IPS-NIHi7 (cell line): ENCODE results near the gene WDR4.
"Not testable (repeated sequence)": the region's sequence is repeated elsewhere in the genome, so short reads cannot be mapped to it uniquely, and the experiment has no call there.

Experiments
- DNase-seq: peaks from one replicate; pipeline ENCODE4 v3.0.0; 2012; ENCODE audit warnings: mixed read lengths; ENCODE audit errors: extremely low spot score

The WDR4 gene

GRCh38 chr21:42878993-42879787 lies at the start of gene WDR4:
WDR4 (minus strand) TSS chr21:42879539; CDS start chr21:42879495, 44 bp downstream.
- DNase-seq: peak; percentile 99

DNA sequence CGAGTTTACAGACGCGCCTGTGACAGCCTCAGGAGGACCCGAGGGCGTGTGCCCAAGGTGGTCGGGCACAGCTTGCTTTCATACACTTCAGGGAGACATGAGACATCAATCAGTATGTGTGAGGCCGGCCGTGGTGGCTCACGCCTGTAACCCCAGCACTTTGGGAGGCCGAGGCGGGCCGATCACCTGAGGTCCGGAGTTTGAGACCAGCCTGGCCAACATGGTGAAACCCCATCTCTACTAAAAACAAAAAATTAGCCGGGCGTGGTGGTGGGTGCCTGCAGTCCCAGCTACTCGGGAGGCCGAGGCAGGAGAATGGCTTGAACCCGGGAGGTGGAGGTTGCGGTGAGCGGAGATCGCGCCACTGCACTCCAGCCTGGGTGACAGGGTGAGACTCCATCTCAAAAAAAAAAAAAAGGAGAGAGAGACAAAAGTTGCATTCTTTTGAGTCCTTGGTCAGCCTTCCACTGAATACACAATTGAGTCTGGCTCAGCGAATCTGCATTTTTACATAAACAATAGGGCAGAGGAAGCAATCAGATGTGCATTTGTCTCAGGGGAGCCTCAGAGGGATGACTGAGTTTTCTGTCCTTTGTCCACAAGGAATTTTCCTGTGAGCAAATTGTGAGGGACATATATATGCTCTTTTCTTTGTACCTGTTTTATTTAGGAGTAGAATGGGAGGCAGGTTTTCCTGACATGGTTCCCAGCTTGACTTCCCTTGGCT lies 48.3 kb upstream of the WDR4 start:
- DNase-seq: not testable (repeated sequence)

GRCh38 chr21:42925114-42925926 lies 46.0 kb upstream of the WDR4 start, which contains the start of gene ERVH48-1:
ERVH48-1 (minus strand) TSS chr21:42925630; CDS start chr21:42919006, 6,624 bp downstream.
- DNase-seq: peak; percentile 26

- no peak for DNase-seq
These were observed 45.1 kb upstream of the WDR4 start for GRCh38 chr21:42924433-42924751.

GRCh38 chr21:42923553-42924432 lies 44.5 kb upstream of the WDR4 start:
- DNase-seq: peak; percentile 89

GRCh38 chr21:42922918-42923317 lies 43.6 kb upstream of the WDR4 start:
- DNase-seq: no peak

- DNase-seq: no peak
These were observed 42.6 kb upstream of the WDR4 start for GRCh38 chr21:42921927-42922326.

DNA sequence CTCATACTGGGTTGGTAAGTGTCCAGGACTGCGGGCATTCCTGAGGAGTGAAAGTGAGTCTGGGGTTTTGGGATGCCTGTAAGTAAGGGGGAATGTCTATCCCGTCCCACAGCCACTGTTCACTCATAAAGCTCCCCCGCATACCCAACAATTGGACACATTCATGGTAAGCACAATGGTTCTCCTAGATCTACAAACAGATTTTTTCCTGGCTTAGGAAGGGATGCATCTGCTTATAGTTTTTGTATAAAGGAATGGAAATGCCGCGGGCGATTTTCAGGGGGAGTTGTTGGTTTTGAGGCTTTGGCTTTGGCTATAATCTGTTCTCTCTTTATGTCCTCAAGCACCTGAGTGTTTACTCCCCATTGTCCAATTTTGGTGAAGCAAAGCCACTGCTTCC lies 39.0 kb upstream of the WDR4 start:
- no peak for DNase-seq

DNA sequence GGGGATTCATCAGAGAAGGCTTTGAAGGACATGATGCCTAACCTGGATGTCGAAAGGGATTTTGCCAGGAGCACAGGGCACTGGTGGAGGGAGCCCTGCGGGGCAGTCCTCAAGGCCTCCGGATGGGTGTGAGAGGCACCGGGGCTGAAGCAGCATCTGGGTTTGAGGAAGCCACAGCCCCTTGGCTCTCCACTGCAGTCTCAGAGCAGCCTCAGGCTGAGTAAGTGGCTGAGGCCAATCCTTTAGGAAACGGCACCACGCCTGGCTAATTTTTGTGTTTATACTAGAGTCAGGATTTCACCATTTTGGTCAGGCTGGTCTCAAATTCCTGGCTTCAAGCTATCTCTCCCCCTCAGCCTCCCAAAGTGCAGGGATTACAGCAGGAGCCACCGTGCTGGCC lies 34.1 kb upstream of the WDR4 start:
- DNase-seq: no peak

DNA sequence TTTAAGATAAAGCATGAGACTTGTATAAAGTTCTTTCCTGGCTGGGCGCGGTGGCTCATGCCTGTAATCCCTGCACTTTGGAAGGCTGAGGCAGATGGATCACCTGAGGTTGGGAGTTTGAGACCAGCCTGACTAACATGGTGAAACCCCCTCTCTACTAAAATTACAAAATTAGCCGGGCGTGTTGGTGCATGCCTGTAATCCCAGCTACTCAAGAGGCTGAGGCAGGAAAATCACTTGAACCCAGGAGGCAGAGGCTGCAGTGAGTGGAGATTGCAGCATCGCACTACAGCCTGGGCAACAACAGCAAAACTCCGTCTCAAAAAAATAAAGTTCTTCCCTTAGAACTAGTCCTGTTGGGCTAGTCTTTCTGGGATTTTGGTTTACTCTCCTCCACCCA lies 32.6 kb upstream of the WDR4 start:
- not testable (repeated sequence) for DNase-seq

DNA sequence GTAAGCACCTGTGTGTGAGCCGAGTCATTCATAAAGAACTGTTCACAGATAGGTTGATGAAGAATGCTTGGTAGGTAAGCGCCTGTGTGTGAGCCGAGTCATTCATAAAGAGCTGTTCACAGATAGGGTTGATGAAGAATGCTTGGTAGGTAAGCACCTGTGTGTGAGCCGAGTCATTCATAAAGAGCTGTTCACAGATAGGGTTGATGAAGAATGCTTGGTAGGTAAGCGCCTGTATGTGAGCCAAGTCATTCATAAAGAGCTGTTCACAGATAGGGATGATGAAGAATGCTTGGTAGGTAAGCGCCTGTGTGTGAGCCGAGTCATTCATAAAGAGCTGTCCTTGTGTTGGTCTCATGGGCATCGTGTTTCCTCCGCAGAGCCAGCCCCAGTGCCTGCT lies 29.1 kb upstream of the WDR4 start:
- not testable (repeated sequence) for DNase-seq

DNA sequence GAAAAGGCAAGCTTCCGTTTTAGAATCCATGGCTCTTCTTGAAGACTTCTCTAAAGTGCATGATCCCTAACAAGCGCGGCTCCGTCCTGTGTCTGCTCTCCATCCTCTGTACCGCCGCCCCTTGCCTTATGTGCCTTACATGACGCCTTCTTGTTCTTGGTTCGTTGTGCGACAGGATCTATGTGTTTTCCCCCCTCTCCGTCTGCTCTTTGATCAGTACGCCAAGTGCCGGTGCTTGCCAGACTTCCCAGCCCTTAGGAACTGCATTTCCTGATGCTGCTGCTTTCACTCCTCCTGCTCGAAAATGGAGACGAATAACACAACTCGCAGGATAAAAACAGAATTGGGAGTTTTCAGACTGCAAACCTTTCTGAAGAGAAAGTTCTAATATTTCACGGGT lies 26.9 kb upstream of the WDR4 start:
- DNase-seq: no peak

DNA sequence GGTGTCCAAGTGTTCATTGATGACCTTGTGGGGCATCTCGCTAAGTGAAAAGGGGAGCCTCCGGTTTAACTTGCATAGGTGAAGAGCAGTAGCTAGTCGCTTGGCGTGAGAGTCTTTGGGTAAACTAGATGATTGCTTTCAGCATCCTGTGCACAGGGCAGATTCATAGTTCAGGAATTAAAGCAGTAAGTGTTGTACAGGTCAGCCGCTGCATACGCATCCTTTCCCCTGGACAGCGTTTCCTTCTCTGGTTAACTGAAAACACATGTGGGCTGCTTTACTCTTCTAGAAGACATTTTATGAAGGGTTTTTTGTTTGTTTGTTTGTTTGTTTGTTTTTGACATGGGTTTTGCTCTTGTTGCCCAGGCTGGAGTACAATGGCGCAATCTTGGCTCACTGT lies 25.9 kb upstream of the WDR4 start:
- no peak for DNase-seq

DNA sequence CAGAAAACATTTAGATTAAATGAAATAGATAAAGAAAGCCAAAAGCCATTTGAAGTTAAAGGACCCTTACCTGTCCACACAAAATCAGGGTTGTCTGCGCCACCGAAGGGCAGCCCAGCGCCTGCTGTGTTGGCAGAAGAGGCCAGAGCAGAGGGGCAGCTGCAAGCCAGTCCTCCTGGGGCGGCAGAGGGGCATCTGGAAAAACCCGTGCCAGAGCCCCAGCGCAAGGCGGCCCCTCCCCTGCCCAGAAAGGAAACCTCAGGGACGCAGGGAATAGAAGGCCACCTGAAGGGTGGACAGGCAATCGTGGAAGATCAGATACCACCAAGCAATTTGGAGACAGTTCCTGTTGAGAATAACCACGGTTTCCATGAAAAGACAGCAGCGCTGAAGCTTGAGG lies 24.5 kb upstream of the WDR4 start:
- DNase-seq: no peak

GRCh38 chr21:42900446-42900845 lies 21.1 kb upstream of the WDR4 start:
- DNase-seq: no peak

GRCh38 chr21:42892931-42893755 lies 13.8 kb upstream of the WDR4 start, which contains the start of gene NDUFV3:
NDUFV3 (plus strand) TSS chr21:42893309; CDS start chr21:42893334, 25 bp downstream.
- DNase-seq: peak; percentile 98

DNA sequence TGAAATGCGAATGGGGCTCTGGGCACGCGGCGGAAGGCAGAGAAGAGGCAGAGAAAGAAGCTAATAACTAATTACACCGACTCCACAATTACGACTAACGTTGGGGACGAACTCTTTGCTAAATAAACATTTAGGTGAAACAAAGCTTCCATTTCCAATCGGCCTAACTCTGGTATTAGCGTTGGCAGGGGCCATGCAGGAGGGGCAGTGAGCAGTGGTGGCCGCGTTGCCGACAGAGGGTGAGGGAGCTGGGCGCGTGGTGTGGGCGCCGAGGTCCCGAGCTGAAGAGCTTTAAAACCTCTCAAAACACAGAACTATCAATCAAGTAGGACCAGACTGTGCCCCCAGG lies 13.2 kb upstream of the WDR4 start:
- peak; percentile 26 for DNase-seq

DNA sequence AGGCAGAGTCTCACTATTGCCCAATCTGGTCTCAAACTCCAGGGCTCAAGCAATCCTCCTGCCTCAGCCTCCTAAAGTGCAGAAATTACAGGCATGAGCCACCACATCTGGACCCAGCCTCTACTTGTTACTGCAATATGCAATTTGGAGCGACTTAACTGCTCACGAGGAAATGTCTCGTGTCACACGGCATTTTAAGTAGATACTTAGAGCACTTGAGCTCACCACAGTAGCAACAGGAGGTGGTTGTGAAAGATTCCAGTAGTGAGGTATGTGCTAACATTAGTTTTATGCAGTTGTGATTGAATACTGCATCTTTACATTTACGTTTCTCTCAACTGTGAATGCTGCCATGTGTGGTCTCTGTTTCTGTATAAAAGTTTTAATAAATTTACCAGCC lies 8.0 kb upstream of the WDR4 start:
- DNase-seq: no peak

DNA sequence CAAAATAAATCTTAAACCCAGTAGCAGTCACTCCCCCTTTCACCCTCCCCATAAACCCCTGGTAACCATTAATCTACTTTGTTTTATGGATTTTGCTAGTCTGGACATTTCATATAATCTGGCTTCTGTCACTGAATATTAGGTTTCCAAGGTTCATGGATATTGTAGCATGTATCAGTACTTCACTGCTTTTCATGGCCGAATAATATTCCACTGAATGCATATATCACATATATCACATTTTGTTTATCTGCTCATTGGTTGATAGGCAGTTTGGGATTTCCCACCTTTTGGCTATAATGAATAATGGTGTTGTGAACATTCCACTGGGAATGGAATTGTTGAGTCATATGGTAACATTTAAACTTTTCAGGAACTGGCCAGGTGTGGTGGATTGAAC lies 4.6 kb upstream of the WDR4 start:
- DNase-seq: no peak

DNA sequence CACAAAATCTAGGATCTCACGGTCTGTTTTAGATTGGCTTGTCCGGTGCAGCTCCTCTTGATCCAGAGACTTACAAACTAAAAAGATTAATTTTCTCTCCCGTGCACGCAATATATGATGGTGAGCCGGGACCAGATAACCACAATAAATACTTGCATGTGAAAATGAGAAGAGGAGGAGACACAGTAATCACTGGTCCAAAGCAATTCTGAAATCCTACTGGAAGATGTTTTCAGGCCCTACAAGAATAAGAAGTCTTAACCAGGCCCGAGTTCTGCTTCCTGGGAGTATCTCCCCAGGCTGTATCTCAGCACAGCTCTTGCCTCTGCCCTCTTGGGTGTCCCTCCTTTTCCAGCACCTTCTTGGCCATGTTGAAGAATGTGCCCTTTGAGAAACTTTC lies 1.0 kb upstream of the WDR4 start:
- DNase-seq: no peak

- no peak for DNase-seq
These were observed 704 bp downstream of the WDR4 start for GRCh38 chr21:42878678-42878992.
